ENCODE measurements around the gene HOXC6.

DNA sequence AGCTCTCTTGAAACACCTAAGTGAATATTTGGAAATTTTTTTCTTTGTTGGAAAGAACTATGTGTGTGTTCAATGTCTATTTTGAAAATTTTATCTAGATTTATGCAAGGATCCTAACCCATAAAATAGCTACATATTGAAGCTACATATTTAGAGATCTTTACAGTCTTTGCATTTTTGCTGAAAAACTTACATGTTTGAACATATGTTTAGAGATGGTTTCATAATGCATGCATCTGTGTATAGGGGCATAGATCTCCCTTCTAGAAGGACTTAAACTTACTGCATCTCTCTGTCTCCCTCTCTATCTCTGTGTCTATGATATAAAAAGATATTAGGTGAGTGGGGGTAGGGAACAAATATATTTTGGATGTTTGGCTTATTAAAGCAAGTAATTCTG, 17.2 kb downstream of the HOXC6 start:
- TF ChIP-seq, protein P1, sequence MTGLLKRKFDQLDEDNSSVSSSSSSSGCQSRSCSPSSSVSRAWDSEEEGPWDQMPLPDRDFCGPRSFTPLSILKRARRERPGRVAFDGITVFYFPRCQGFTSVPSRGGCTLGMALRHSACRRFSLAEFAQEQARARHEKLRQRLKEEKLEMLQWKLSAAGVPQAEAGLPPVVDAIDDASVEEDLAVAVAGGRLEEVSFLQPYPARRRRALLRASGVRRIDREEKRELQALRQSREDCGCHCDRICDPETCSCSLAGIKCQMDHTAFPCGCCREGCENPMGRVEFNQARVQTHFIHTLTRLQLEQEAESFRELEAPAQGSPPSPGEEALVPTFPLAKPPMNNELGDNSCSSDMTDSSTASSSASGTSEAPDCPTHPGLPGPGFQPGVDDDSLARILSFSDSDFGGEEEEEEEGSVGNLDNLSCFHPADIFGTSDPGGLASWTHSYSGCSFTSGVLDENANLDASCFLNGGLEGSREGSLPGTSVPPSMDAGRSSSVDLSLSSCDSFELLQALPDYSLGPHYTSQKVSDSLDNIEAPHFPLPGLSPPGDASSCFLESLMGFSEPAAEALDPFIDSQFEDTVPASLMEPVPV (CRISPR knock-in tag; IDR thresholded peaks at IDR 0.05), result no peak
- no peak for TF ChIP-seq ZNF747 (CRISPR knock-in tag; IDR thresholded peaks at IDR 0.05; ENCODE audit: borderline replicate concordance)
- no peak for TF ChIP-seq REPIN1 (CRISPR knock-in tag; IDR thresholded peaks at IDR 0.05; ENCODE audit: borderline replicate concordance, low read depth)
- TF ChIP-seq ZNF232 (CRISPR knock-in tag; IDR thresholded peaks at IDR 0.05; ENCODE audit: borderline replicate concordance), result no peak
- no peak for TF ChIP-seq ELF4 (CRISPR knock-in tag; IDR thresholded peaks at IDR 0.05; ENCODE audit: borderline replicate concordance)
- TF ChIP-seq ZBTB21 (CRISPR knock-in tag; IDR thresholded peaks at IDR 0.05), result no peak
- no peak for TF ChIP-seq USF2 (IDR thresholded peaks at IDR 0.05; ENCODE audit: low read depth, low read length)
- TF ChIP-seq USF2 (CRISPR knock-in tag; IDR thresholded peaks at IDR 0.05; ENCODE audit: borderline replicate concordance), result no peak

Measured in HepG2 (cell line).